ENCODE data around the gene MRPL36. TPM values are rescaled to one million over a fixed set of nuclear protein-coding genes. Genes with fewer than 3 reads are reported as not detected.

MRPL36 gene
- total and polyA plus RNA-seq, 9 of the 15 experiments (the other 6 are each of a cell fraction or from before 2014, with no cell fraction given), result 78.3 to 557 (median 124) TPM

DNA sequence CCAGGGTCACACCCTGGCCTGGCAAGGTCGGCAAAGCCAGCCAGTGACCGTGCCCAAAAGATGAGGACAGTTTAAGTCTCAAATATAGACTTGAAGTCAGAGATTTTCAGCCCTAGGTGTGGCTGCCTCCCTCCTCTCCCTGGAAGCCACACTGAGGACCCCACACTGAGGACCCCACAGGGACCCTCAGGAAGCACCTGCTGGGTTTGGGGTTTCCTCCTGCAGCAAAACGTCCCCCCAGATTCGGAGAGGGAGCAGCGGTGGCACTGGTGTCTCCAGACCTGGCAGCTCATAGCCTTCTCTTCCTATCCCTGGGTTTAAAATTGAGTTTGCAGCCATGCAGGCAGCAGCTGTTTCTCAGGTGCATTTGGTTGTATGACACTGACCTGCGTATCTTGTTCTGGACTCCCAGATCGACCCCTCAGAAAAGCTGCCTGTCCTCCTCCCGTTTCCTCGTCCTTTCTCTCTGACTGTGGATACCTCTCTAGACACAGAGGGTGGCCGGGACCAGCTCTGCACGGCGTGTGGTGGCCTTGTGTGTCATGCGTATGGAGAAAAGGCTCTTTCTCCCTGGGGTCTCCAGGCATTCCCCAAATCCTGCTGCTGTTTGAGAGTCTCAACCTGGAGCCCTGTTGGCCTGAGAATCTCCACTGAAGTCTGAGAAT, 36.6 kb downstream of the MRPL36 start (continued):
- TF ChIP-seq, protein P1, sequence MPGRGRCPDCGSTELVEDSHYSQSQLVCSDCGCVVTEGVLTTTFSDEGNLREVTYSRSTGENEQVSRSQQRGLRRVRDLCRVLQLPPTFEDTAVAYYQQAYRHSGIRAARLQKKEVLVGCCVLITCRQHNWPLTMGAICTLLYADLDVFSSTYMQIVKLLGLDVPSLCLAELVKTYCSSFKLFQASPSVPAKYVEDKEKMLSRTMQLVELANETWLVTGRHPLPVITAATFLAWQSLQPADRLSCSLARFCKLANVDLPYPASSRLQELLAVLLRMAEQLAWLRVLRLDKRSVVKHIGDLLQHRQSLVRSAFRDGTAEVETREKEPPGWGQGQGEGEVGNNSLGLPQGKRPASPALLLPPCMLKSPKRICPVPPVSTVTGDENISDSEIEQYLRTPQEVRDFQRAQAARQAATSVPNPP (IDR thresholded peaks at IDR 0.05; ENCODE audit: borderline replicate concordance, insufficient read depth, insufficient read length), result no peak
- no peak for TF ChIP-seq TBP (optimal IDR thresholded peaks at IDR 0.05; ENCODE audit: low read depth, low read length)
- TF ChIP-seq ETV1 (tag; conservative IDR thresholded peaks at IDR 0.05; ENCODE audit: low read depth), result no peak
- TF ChIP-seq NR4A1 (CRISPR knock-in tag; IDR thresholded peaks at IDR 0.05), result no peak
- no peak for TF ChIP-seq NR4A1 (tag; IDR thresholded peaks at IDR 0.05)
- no peak for TF ChIP-seq KDM5B (IDR thresholded peaks at IDR 0.05; ENCODE audit: insufficient replicate concordance, low read depth, low read length)
- no peak for TF ChIP-seq ZFP1 (CRISPR knock-in tag; IDR thresholded peaks at IDR 0.05)
- TF ChIP-seq MCM2 (IDR thresholded peaks at IDR 0.05; ENCODE audit: low read depth), result no peak

Measured in K562 (cell line).